Amniotic stem cell (primary cell): ENCODE data around the gene OAS3.
"Not testable (repeated sequence)": the region's sequence is repeated elsewhere in the genome, so short reads cannot be mapped to it uniquely, and the experiment has no call there.

Source experiments
- DNase-seq: peaks from one replicate; lab custom pipeline; 2025; lab: John Stamatoyannopoulos, UW

Gene OAS3

GRCh38 chr12:112986291-112986800, 48.1 kb downstream of the OAS3 start:
- no peak for DNase-seq

DNA sequence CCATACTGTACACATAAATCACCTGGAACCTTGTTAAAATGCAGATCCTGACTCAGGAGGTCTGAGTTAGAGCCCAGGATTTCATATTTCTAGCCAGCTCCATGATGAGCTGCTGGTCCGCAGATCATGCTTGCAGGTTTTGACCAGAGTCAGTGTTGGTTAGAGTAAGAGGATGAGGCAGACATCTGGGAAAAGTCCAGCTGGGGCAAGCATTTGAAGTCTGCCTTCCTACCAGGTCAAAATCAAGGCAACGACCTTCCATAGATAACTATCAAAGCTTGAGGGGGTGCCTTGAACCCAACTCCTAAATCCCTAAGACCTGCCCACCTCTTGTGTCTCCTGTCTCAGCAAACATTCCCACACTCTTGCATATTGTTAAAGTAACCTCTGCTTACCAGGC, 49.3 kb downstream of the OAS3 start:
- DNase-seq: no peak

DNA sequence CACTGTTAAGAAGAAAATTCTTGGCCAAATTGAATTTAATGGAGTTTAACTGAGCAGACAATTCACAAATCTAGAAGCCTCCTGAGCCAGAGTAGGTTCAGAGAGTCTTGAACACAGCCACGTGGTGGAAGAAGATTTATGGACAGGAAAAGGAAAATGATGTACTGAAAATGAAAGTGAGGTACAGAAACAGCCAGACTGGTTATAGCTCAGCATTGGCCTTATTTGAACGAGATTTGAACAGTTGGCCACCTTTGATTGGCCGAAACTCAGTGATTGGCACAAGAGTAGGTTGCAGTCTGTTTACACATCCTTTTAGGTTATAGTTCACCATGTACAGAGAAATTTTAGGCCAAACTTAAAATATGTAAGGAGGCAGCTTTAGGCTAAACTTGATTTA, 50.0 kb downstream of the OAS3 start:
- DNase-seq: no peak

- not testable (repeated sequence) for DNase-seq
Observed at GRCh38 chr12:112988823-112989385, 50.6 kb downstream of the OAS3 start.

- no peak for DNase-seq
Observed at GRCh38 chr12:112989806-112990205, 51.5 kb downstream of the OAS3 start.

DNA sequence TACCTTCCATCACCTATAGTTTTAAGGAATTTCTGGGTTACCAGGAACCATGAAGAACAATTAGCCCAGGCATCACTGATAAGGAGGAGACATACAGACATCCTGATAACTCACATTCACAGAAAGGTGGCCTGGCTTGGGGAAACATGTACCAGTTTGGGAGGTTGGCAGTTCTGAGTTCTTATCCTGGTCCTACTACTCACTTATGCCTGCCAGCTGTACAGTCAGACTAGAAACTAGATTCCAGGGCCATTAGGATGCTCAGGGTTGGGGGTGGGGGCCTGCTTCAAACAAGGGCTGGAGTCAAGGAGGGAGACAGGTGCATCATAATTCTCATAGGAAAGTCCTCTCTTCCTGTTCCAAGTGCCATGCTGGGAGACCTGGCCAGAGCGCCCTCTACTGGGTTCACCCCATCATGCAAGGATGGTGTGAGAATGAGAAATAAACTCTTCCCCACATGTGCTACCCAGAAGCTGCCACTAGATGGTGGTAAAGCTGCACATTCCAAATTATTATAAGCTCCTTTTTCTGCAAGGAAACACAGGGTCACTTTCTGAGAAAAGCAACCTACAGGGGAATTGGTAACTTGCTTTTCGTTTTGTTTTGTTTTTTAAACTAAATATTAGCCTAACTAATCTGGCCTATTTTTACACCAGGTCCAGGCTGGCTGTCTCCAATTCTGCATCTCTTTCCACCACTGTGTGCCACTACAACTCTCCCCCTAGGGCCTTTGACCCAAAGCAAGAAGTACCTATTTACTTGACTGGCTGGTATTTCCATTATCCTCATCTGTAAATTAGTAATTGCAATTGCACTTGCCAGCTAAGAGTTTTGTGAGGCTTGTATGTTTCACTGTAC, 54.5 kb downstream of the OAS3 start:
- peak; percentile 20 for DNase-seq

- no peak for DNase-seq
Observed at GRCh38 chr12:112995008-112995407, 56.7 kb downstream of the OAS3 start.

- DNase-seq: no peak
Observed at GRCh38 chr12:112996501-112996900, 58.2 kb downstream of the OAS3 start.

- no peak for DNase-seq
Observed at GRCh38 chr12:112997506-112997905, 59.2 kb downstream of the OAS3 start.

GRCh38 chr12:112998987-112999767, 60.9 kb downstream of the OAS3 start:
- DNase-seq: no peak

DNA sequence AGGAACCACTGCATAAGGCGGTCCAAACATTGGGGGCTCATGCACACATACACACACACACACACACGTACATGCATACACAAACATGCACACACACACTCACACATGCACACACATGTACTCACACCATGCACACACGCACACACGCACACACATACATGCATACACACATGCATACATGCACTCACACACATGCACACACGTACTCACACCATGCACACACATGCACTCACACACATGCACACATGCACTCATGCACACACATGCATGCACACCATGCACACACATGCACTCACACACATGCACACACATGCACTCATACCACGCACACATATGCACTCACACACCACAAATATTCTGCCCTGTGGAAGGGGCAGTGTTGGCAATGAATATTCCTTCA, 62.2 kb downstream of the OAS3 start:
- no peak for DNase-seq

- no peak for DNase-seq
Observed at GRCh38 chr12:113002155-113002554, 63.9 kb downstream of the OAS3 start.

DNA sequence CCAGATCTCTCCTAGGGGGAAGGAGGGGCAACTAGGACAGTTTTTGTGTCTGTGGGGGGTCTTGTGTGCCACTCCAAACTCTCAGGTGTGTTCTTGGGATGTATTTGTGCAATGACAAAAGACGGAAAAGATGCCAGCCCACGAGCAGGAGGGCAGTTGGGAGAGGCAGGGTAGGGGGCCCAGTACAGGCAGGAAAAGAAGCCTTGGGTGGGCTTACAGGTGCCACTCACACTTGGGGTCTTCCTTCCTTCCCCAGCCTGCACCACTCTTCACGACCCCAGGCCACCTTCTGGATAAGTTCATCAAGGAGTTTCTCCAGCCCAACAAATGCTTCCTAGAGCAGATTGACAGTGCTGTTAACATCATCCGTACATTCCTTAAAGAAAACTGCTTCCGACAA, 64.4 kb downstream of the OAS3 start:
- no peak for DNase-seq

GRCh38 chr12:113003636-113004035, 65.4 kb downstream of the OAS3 start:
- DNase-seq: no peak

DNA sequence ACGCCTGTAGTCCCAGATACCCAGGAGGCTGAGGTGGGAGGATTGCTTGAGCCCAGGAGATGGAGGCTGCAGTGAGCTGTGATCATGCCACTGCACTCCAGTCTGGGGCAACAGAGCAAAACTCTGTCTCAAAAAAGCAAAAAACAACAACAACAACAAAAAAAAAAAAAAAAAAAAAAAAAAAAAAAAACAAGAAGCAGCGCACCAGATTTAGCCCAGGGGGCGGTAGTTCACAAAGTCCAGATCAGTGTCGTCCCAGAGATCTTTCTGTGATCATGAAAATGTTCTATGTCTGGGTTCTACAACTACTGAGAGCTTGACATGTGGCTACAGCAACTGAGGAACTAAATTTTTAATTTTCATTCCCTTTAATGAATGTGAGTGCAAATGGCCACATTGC, 67.5 kb downstream of the OAS3 start:
- DNase-seq: no peak

GRCh38 chr12:113006206-113006605, 67.9 kb downstream of the OAS3 start:
- no peak for DNase-seq

DNA sequence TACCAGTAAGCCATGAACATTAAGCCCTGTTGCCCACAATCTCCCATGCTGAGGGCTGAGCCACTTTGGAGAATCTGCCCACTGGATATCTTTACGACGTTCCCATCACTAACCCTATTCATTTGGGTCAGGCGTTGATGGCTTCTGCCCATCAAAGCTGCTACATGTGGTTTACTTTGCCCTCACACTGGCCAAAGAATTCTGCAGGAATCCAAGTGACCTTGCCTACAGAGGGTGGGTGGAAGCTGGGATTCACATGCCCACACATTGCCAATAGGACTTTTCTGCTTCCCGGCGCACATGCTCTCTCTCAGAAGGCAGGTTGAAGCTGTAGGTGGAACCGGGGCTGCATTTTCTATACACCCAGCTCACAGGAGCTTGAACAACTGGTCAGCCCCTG, 68.4 kb downstream of the OAS3 start:
- DNase-seq: no peak

- DNase-seq: no peak
Observed at GRCh38 chr12:113007166-113007565, 68.9 kb downstream of the OAS3 start.

DNA sequence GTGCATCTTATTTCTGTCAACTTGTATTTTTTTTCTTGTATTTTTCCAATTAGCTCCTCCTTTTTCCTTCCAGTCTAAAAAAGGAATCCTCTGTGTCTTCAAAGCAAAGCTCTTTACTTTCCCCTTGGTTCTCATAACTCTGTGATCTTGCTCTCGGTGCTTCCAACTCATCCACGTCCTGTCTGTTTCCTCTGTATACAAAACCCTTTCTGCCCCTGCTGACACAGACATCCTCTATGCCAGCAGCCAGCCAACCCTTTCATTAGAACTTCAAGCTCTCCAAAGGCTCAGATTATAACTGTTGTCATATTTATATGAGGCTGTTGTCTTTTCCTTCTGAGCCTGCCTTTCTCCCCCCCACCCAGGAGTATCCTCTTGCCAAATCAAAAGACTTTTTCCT, 72.4 kb downstream of the OAS3 start:
- no peak for DNase-seq

DNA sequence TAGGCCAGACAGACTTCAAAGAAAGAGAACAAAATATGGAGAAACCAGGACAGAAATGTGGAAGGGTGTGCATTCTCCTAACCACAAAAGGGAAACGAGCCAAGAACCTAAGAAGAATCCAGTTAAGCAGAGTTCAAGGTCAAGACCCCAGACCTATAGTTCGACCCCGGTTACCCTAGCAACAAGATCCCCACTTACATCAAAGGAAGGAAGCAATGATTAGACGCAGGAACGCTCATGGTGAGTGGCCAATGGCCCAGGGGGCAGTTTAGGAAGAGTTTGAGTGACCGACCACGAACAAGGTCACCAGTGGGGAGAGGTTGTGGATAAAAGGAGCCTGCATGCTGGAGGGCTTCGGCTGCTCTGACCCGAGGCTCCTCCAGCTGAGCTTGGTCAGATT, 76.3 kb downstream of the OAS3 start:
- DNase-seq: no peak

DNA sequence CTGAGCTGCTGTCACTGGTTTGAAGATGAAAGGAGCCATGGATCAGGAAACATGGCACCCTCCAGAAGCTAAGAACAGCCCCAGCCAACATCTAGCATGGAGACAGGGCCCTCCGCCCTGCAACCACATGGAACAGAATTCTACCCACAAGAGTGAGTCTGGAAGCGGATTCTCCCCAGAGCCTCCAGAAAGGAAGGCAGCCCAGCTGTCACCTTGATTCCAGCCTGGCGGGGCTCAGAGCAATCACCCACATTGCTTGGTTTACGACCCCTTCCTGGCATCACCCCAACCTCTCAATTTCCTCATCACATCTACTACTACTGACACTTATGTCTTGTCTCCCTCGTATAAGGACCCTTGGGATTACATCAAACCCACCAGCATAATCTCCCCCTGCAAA, 78.5 kb downstream of the OAS3 start:
- no peak for DNase-seq

DNA sequence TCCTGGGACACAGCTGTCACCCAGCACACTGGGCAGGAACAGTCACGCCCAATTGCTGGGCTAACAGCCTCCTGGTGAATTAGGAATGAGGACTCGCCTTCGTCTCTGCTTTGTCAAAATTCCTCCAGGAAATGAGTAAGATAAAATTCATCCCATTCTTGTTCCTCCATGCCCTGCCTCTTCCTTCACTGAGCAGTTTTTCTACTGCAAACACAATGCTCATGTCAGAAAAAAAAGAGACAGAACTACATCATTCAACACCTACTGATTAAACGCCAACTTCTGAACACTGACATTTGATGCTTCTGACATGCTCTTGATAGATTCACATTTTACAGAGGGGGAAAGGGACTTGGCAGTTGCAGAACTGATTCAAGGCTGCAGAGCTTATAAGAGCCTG, 80.8 kb downstream of the OAS3 start:
- DNase-seq: no peak

DNA sequence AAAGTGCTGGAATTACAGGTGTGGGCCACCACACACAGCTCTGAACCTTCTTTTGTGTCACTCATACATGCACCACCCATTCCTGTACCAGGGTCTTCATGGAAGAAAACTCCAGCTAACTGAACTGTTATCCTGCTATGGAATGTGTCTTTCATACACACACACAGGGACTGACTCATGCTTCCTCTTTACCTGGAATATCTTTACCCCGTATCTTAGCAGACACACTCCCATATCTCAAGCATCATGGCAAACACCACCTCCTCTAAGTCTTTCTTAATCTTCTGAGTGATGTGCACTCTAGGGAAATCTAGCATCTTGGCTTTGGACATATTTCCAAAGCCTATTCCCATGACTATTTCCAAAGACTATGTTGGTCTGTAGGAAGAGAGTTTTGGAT, 83.2 kb downstream of the OAS3 start:
- DNase-seq: no peak
